ENCODE data around the gene ANKRD13B. TPM values are rescaled to one million over a fixed set of nuclear protein-coding genes. Genes with fewer than 3 reads are reported as not detected.

The ANKRD13B gene
- total and polyA plus RNA-seq, 8 donors: 1.0 to 5.8 (median 3.5) TPM

- Histone ChIP-seq H3K27me3 (no peaks in the 10 kb centered on the region), H3K4me3 (peak overlapping the region in 1 of 4 donors; percentile 47), H3K27ac (no peak overlapping the region), H3K9me3 (no peaks in the 10 kb centered on the region), H3K36me3 (no peaks in the 10 kb centered on the region), H3K4me1 (peaks cover 15 to 25% (median 25%) of the 10 kb centered on the region in 3 donors)
- ATAC-seq: no peak
- 16 to 19% methylated on average over 32 of the region's 32 CpGs for WGBS, 2 donors
- peak in 2 of 6 donors; percentile 38 to 75 for DNase-seq
- intact Hi-C loops (cut with DNase I): no loop called here
- no peak for FAIRE-seq
- TF ChIP-seq, protein P1, sequence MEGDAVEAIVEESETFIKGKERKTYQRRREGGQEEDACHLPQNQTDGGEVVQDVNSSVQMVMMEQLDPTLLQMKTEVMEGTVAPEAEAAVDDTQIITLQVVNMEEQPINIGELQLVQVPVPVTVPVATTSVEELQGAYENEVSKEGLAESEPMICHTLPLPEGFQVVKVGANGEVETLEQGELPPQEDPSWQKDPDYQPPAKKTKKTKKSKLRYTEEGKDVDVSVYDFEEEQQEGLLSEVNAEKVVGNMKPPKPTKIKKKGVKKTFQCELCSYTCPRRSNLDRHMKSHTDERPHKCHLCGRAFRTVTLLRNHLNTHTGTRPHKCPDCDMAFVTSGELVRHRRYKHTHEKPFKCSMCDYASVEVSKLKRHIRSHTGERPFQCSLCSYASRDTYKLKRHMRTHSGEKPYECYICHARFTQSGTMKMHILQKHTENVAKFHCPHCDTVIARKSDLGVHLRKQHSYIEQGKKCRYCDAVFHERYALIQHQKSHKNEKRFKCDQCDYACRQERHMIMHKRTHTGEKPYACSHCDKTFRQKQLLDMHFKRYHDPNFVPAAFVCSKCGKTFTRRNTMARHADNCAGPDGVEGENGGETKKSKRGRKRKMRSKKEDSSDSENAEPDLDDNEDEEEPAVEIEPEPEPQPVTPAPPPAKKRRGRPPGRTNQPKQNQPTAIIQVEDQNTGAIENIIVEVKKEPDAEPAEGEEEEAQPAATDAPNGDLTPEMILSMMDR (IDR thresholded peaks at IDR 0.05): no peak
These were observed 23.5 kb downstream of the ANKRD13B start for GRCh38 chr17:29616300-29617048.

DNA sequence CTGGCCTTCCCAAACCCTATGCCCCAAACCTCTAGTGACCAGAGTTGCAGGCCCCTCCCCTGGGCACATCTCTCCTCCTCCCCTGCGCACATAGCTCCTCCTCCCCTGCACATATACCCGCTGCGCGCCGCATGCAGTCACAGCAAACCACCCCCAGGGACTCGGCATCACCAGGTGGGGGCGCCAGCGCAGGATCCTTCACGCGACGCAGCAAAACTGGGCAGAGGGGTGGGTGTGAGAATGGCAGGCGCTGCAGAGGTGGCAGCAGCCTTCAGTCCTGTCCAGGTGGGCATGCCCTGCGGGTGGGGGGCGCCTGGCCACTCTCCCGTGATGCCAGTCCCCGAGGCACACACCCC, 24.2 kb downstream of the ANKRD13B start:
- peak overlapping the region in 2 of 4 donors; percentile 37 to 47 for H3K4me3 ChIP-seq
- 0 to 1% methylated on average over 16 of the region's 16 CpGs for WGBS, 2 donors
- TF ChIP-seq, protein P1 (IDR thresholded peaks at IDR 0.05): peak; percentile 11 to 37 (median 25)
- H3K4me1 ChIP-seq: peaks cover 15 to 25% (median 25%) of the 10 kb centered on the region in 3 donors
- no peak overlapping the region for H3K27ac ChIP-seq
- intact Hi-C loops (cut with DNase I): no loop called here
- DNase-seq (peak in 5 of 6 donors; percentile 64 to 86 (median 74)), ATAC-seq (peak; percentile 57 to 73 (median 62)), FAIRE-seq (no peak)
- H3K9me3 ChIP-seq: no peaks in the 10 kb centered on the region
- H3K27me3 ChIP-seq: no peaks in the 10 kb centered on the region
- H3K36me3 ChIP-seq: no peaks in the 10 kb centered on the region

DNA sequence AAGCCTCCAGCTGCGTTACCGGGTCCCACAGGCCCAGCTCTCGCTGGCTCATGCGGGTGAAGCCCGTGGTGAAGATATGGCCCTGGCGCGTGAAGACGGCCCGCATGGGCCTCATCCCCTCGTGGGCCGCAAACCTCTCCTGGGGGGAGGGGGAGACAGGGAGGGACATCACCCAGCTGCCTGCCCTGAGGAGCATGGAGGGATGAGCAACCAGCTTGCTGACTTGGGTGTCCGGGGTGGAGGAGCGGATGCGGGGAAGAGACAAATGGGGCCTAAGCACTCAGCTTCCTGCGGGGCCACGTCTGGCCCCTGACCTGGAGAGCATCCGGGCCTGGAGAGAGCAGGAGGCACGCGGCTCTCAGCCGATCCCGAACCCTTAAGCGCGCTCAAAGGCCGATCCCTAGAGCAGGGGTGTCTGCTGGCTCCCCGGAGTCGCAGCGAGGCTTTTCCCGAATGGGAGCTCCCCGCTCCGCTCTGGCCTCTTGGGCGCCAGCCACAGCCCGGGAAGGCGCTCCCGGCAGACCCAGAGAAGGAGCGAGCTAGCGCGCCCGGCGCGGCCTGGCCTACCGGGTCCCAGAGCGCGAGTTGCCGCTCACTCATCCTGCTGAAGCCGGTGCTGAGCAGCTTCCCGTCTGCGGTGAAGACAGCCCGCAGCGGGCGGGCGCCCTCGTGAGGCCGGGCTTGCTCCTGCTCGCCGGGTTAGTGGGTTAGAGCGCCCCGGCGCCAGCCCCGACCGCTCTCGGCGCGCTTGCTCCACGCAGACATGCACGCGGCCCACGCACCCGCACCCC, 24.7 kb downstream of the ANKRD13B start:
- Histone ChIP-seq H3K4me1 (peaks cover 15 to 29% (median 27%) of the 10 kb centered on the region in 3 donors), H3K36me3 (no peaks in the 10 kb centered on the region), H3K9me3 (no peaks in the 10 kb centered on the region), H3K27me3 (no peaks in the 10 kb centered on the region), H3K27ac (no peak overlapping the region), H3K4me3 (peak overlapping the region; percentile 5 to 47 (median 22))
- ATAC-seq (peak; percentile 71 to 80 (median 76)), DNase-seq (peak; percentile 70 to 92 (median 82)), FAIRE-seq (no peak)
- WGBS, 2 donors: 4 to 5% methylated on average over 57 to 68 of the region's 68 CpGs
- intact Hi-C loops (cut with DNase I): no loop called here
- TF ChIP-seq, protein P1 (IDR thresholded peaks at IDR 0.05): peak; percentile 47 to 72 (median 66)

DNA sequence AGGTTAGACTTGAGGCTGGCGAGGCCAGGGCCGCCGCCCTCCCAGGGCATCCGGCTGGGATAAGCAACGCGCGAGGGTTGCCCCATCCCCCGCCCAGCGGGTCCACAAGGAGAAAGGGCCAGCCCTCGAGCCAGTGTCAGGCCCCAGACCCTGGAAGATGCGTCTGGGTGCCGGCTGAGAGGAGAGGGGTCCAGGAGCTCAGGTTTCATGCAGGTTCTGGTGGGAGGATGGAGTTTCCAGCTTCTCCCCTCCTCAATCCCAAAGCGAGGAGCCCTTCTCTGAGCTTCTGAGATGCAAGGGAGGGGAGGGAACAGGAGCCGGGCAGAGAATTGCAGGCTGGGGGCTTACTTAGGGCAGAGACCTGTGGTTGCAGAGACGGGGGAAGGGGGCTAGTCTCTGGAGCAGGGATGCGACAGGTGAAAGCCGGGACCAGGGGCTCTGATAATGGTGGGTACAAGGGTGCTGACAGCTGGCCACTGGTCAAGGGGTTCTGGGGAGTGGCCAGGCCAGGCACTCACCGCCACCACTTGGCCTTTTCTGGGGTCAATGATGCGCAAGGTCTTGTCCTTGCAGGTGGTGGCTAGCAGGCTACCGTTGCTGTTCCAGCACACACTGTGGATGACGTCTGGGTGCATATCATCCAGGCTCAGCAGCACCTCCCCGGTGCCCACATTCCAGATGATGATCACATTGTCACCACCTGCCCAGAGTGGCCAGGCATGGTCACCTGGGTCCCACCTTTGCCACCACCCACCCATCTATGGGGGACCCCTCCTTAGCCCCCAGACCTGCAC, 25.5 kb downstream of the ANKRD13B start:
- ATAC-seq (peak in 2 of 4 donors; percentile 1), DNase-seq (peak in 2 of 6 donors; percentile 23 to 41), FAIRE-seq (no peak)
- intact Hi-C loops (cut with DNase I): no loop called here
- no peaks in the 10 kb centered on the region for H3K9me3 ChIP-seq
- no peak overlapping the region for H3K27ac ChIP-seq
- WGBS, 2 donors: 31 to 34% methylated on average over 22 of the region's 22 CpGs
- TF ChIP-seq, protein P1 (IDR thresholded peaks at IDR 0.05): peak in 1 of 4 donors; percentile 0
- H3K4me1 ChIP-seq: peaks cover 15 to 26% (median 22%) of the 10 kb centered on the region in 3 donors
- no peaks in the 10 kb centered on the region for H3K36me3 ChIP-seq
- H3K27me3 ChIP-seq: no peaks in the 10 kb centered on the region
- H3K4me3 ChIP-seq: peak overlapping the region in 3 of 4 donors; percentile 5 to 47 (median 37)
